ENCODE measurements around the gene VWA5B1. TPM values are rescaled to one million over a fixed set of nuclear protein-coding genes. Genes with fewer than 3 reads are reported as not detected.
A peak's percentile ranks its signal among the peaks of the same experiment; 100 is the strongest.

VWA5B1 gene
- total RNA-seq, 1 donor from 2014 or later = 0.05 TPM

GRCh38 chr1:20347699-20348098, 57.0 kb downstream of the VWA5B1 start:
- no peak for DNase-seq (ENCODE audit: low read depth)

DNA sequence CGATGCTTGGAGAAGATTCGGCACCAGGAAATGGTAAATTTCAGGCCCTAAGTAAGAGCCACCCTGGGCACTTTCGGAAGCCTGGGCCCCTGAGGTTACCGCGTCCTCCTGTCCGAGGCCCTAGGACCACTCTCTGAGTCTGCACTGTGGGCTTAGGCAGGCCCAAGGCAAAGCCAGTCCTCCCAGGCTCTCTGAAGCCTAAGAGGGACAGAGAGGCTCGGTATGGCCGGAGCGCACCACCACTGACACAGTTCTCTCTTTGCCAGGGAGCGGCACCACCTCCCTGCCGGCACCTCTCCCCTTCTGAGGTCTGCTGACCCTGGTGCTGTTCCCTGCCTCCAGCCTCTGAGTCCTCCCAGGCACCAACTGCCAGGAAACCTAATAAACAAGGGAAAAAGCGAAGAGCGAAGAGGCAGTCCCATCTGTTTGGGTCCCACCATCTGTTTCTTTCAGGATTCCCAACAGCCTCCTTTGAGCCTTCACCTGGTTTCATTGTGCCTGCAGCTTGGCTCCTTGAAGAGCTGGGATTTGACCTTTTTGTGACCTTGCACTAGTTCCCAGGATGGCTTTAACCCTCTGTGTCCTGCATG, 57.7 kb downstream of the VWA5B1 start:
- DNase-seq (ENCODE audit: low read depth) = no peak

- no peak for DNase-seq (ENCODE audit: low read depth)
These were observed 58.9 kb downstream of the VWA5B1 start for GRCh38 chr1:20349561-20349960.

GRCh38 chr1:20349971-20350370, 59.3 kb downstream of the VWA5B1 start:
- no peak for DNase-seq (ENCODE audit: low read depth)

DNA sequence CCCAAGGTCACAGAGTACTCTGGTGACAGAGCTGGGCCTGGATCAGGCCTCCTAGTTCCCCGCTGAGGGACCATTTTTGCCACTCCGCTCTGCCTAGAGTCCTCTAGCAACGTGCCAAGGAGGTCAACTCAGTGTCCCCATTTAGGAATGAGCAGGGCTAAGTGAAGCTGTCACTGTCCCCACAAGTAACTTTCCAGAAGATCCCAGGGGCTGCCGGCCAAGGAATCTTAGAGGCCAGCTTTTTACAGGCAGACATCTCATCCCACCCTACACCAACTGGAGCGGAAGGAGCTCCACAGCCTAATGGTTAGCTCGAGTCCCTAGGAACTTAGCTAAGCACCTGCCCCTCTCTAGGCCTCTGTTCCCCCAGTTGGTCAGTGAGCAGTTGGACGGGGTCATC, 59.7 kb downstream of the VWA5B1 start:
- DNase-seq (ENCODE audit: low read depth) = no peak

- no peak for DNase-seq (ENCODE audit: low read depth)
These were observed 61.4 kb downstream of the VWA5B1 start for GRCh38 chr1:20351911-20352701.

- no peak for DNase-seq (ENCODE audit: low read depth)
These were observed 63.2 kb downstream of the VWA5B1 start for GRCh38 chr1:20353836-20354235.

DNA sequence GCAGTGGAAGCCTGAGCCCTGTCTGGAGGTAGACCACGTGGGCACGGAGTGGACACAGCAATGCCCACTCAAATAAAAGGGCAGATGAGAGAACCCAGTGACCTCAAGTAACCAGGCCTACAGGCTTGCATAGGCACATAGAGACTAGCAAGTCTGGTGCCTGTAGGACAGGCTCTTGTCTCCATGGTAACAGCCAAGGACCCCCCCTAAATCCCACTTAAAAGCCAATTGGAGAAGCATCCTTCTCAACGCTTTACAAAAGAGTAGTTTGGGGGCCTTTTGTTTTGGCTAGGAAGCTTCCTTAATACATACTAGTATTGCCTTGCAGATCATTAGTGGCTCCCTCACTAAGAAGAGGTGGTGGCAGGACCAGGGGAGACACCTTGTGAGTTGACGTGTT, 63.9 kb downstream of the VWA5B1 start:
- no peak for DNase-seq (ENCODE audit: low read depth)

- no peak for DNase-seq (ENCODE audit: low read depth)
These were observed 64.6 kb downstream of the VWA5B1 start for GRCh38 chr1:20355101-20355827.

GRCh38 chr1:20355828-20356735, 65.4 kb downstream of the VWA5B1 start:
- peak; percentile 22 for DNase-seq (ENCODE audit: low read depth)

GRCh38 chr1:20356850-20357459, 66.3 kb downstream of the VWA5B1 start:
- DNase-seq (ENCODE audit: low read depth) = no peak

GRCh38 chr1:20357796-20358195, 67.1 kb downstream of the VWA5B1 start:
- no peak for DNase-seq (ENCODE audit: low read depth)

GRCh38 chr1:20358761-20359263, 68.1 kb downstream of the VWA5B1 start:
- DNase-seq (ENCODE audit: low read depth) = peak; percentile 63

- peak; percentile 34 for DNase-seq (ENCODE audit: low read depth)
These were observed 69.0 kb downstream of the VWA5B1 start for GRCh38 chr1:20359451-20360330.

- no peak for DNase-seq (ENCODE audit: low read depth)
These were observed 70.7 kb downstream of the VWA5B1 start for GRCh38 chr1:20361401-20361800.

GRCh38 chr1:20361805-20362381, 71.2 kb downstream of the VWA5B1 start:
- DNase-seq (ENCODE audit: low read depth) = peak; percentile 30

DNA sequence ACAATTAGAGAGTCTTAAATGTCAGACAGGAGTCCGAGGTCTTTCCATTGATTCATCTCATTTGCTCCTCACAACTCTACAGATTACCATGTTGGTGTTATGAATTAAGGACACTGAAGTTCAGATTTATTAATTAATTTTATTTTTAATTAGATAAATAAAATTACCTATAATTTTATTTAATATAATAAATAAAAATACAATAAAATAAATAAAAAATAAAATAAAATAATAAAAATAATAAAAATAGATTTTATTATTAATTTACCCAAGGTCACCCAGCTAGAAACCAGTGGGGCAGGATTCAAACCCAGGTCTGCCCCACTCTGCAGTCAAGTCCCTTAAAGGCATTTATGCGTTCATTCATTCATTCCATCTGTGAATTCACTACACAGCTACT, 72.2 kb downstream of the VWA5B1 start:
- DNase-seq (ENCODE audit: low read depth) = no peak

- no peak for DNase-seq (ENCODE audit: low read depth)
These were observed 74.9 kb downstream of the VWA5B1 start for GRCh38 chr1:20365421-20366055.

GRCh38 chr1:20366056-20366462, 75.4 kb downstream of the VWA5B1 start:
- DNase-seq (ENCODE audit: low read depth) = no peak
